Upper lobe of left lung (tissue), 6 donors: ENCODE data around the gene RDH8. TPM values are rescaled to one million over a fixed set of nuclear protein-coding genes. Genes with fewer than 3 reads are reported as not detected.

Experiments
- ATAC-seq, 2 donors: fragments of 200-7000 bp; cut with Tn5 transposase; one replicate each; pipeline ENCODE4 v1.9.1; 2022; ENCODE audit warnings: mild to moderate bottlenecking in 2 of 2, moderate library complexity in 2 of 2; ENCODE audit not compliant: low FRiP score in 2 of 2
- DNase-seq, 2 donors: peaks; one replicate each; pipeline ENCODE4 v3.0.0-alpha.2; 2019 to 2020
- H3K27ac ChIP-seq, 4 donors: fragments of 200-600 bp; sonication (generic); one replicate each; pipeline ENCODE4 v1.5.1; 2016 to 2019
- H3K27me3 ChIP-seq, 4 donors: fragments of 200-600 bp; sonication (generic); one replicate each; pipeline ENCODE4 v1.5.1; 2017 to 2019
- H3K36me3 ChIP-seq, 4 donors: fragments of 200-600 bp; sonication (generic); one replicate each; pipeline ENCODE4 v1.5.1; 2016 to 2019
- H3K4me1 ChIP-seq, 4 donors: fragments of 200-600 bp; sonication (generic); one replicate each; pipeline ENCODE4 v1.5.1; 2018 to 2019
- H3K4me3 ChIP-seq, 4 donors: fragments of 200-600 bp; sonication (generic); one replicate each; pipeline ENCODE4 v1.5.1; 2017 to 2019; ENCODE audit warnings: mild to moderate bottlenecking in 2 of 4, moderate library complexity in 1 of 4
- H3K9me3 ChIP-seq, 4 donors: fragments of 200-600 bp; sonication (generic); one replicate each; pipeline ENCODE4 v1.5.1; 2018 to 2019
- EP300 ChIP-seq, 4 donors: sonication (generic); formaldehyde crosslinking; IDR thresholded peaks; one replicate each; pipeline ENCODE4 v1.5.1; 2017; ENCODE audit warnings: antibody characterized with exemption in 4 of 4, control low read depth in 2 of 4
- POLR2A ChIP-seq, 4 donors: fragments of 450-650 bp; IDR thresholded peaks; one replicate each; pipeline ENCODE4 v1.5.1; 2016 to 2017; ENCODE audit warnings: antibody characterized with exemption in 4 of 4, mild to moderate bottlenecking in 2 of 4
- POLR2AphosphoS5 ChIP-seq, 2 donors: sonication (generic); formaldehyde crosslinking; IDR thresholded peaks; one replicate each; pipeline ENCODE4 v1.5.1; 2017; ENCODE audit warnings: antibody characterized with exemption in 2 of 2
- WGBS, 2 donors: methylation state at CpG; one replicate each; pipeline ENCODE4 v1.1.5; 2017 to 2018; 5-methylcytosine and 5-hydroxymethylcytosine counted together
- total RNA-seq, 6 donors: library from RNA; depleted of rRNA in 4 of 6; stranded (reverse); fragments of >200 nt in 4 of 6; gene quantifications; one replicate each; pipeline versions ENCODE4 v1.1.0 to v1.2.1, GENCODE V29; 2016 to 2021
- TF ChIP-seq, protein P1 (sequence below), 6 experiments: fragments of 450-650 bp in 4 of 6; fragments of 200-600 bp in 2 of 6; sonication (generic) in 2 of 6; IDR thresholded peaks; one replicate each; pipeline ENCODE4 v1.5.1; 2016 to 2019; ENCODE audit warnings: antibody characterized with exemption in 6 of 6
- donor health status: DM: no; HTN: no; CAD: no; lungs with moderate emphysema.
- donor health status: DM: no; HTN: yes; CAD: no; lungs with severe emphysema.

The RDH8 gene
- total RNA-seq, 6 donors from 2014 or later: not detected

DNA sequence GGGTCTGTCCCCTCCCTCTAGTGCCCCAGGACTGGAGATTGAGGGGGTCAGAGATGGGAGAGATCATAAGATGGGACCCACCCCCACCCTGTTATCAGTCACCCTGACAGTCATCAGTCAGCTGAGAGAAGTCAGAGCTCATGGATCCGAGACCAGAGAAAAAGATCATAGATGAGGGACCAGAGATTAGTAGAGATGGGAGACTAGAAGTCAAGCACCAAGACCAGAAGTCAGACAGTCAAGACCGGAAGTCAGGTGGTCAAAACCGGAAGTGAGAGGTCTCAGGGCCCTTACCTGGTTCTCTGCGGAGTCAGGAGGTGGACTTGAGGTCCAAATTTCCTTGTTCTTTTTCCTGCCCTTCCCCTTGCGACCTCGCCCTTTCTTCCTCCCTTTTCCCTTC lies 10.0 kb upstream of the RDH8 start:
- no peaks in the 10 kb centered on the region for H3K27me3 ChIP-seq
- TF ChIP-seq POLR2AphosphoS5 (IDR thresholded peaks at IDR 0.05) (no peak), EP300 (IDR thresholded peaks at IDR 0.05) (no peak), POLR2A (IDR thresholded peaks at IDR 0.05) (no peak)
- TF ChIP-seq, protein P1, sequence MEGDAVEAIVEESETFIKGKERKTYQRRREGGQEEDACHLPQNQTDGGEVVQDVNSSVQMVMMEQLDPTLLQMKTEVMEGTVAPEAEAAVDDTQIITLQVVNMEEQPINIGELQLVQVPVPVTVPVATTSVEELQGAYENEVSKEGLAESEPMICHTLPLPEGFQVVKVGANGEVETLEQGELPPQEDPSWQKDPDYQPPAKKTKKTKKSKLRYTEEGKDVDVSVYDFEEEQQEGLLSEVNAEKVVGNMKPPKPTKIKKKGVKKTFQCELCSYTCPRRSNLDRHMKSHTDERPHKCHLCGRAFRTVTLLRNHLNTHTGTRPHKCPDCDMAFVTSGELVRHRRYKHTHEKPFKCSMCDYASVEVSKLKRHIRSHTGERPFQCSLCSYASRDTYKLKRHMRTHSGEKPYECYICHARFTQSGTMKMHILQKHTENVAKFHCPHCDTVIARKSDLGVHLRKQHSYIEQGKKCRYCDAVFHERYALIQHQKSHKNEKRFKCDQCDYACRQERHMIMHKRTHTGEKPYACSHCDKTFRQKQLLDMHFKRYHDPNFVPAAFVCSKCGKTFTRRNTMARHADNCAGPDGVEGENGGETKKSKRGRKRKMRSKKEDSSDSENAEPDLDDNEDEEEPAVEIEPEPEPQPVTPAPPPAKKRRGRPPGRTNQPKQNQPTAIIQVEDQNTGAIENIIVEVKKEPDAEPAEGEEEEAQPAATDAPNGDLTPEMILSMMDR (IDR thresholded peaks at IDR 0.05): no peak

DNA sequence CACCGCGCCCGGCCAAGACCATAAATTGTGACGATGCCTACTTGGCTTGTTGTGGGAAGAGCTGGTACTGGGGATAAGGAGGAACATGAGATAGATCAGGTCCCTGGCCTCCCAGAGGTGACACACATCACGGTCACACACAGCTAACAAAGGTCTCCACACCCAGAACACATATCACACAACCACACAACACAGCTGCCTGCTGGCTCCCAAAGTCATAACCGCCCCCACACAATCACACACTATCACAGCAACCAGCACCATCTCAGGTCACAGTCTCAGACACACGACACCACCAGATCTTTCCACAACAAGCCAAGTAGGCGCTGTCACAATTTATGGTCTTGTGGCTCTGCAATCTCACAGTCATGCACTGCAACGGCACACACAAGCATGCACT lies 8.7 kb upstream of the RDH8 start:
- ATAC-seq (no peak), DNase-seq (no peak)
- TF ChIP-seq EP300 (IDR thresholded peaks at IDR 0.05) (no peak), POLR2A (IDR thresholded peaks at IDR 0.05) (no peak), POLR2AphosphoS5 (IDR thresholded peaks at IDR 0.05) (no peak)
- TF ChIP-seq, protein P1 (IDR thresholded peaks at IDR 0.05): no peak
- Histone ChIP-seq H3K27me3 (peaks cover 0 to 6% (median under 1%) of the 10 kb centered on the region in 4 donors), H3K36me3 (no peaks in the 10 kb centered on the region), H3K9me3 (no peaks in the 10 kb centered on the region), H3K4me1 (peaks cover 0 to 13% (median 2%) of the 10 kb centered on the region in 4 donors), H3K27ac (no peak overlapping the region), H3K4me3 (no peak overlapping the region)
- WGBS, 2 donors: 79 to 84% methylated on average over 7 to 9 of the region's 9 CpGs

More for the DNA sequence above, 10.0 kb upstream of the RDH8 start:
- Histone ChIP-seq H3K4me1 (peaks cover 0 to 3% (median under 1%) of the 10 kb centered on the region in 4 donors), H3K27ac (no peak overlapping the region), H3K4me3 (no peak overlapping the region), H3K9me3 (no peaks in the 10 kb centered on the region), H3K36me3 (no peaks in the 10 kb centered on the region)
- ATAC-seq (no peak), DNase-seq (no peak)
- WGBS, 2 donors: 67 to 72% methylated on average over 6 of the region's 6 CpGs

DNA sequence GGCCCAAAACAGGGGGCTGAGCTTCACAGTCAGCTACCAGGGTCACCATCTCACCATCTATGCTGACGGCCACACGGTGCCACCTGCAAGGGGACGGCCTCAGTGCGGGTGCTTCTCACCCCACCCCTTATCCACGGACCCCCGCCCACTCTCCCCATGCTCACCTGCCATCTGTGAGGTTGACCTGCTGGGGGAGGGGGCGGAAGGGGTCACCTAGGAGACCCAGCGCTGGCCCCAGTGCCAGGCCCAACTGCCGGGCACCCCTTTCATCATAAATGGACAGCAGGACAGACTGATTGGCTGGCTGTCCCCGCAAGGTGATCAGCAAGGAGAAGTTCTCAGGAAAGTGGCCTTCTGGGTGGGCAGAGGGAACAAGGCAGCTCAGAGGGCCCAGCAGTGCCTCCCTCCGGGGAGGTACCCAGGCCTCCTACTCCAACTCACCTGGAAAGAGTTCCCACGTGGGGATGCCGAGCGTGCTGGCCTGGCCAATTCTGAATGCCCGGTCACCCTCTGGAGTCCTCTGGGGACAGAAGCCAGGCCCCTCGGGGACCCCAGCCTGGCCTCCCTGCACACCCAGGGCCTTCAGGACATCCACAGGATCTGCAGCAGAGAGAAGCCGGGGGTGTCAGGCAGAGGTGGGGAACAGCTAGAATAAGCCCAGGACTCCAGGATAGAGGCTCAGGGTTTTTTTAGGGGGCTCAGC lies 7.5 kb upstream of the RDH8 start:
- no peaks in the 10 kb centered on the region for H3K9me3 ChIP-seq
- ATAC-seq (no peak), DNase-seq (peak in 1 of 2 donors; percentile 54)
- whole genome bisulfite sequencing, 2 donors: 58 to 80% methylated on average over 4 to 17 of the region's 17 CpGs
- no peaks in the 10 kb centered on the region for H3K36me3 ChIP-seq
- peaks cover 0 to 18% (median 3%) of the 10 kb centered on the region in 4 donors for H3K27me3 ChIP-seq
- H3K27ac ChIP-seq: peak overlapping the region; percentile 35 to 80 (median 66)
- peak overlapping the region in 1 of 4 donors; percentile 1 for H3K4me3 ChIP-seq
- TF ChIP-seq EP300 (IDR thresholded peaks at IDR 0.05) (no peak), POLR2AphosphoS5 (IDR thresholded peaks at IDR 0.05) (no peak), POLR2A (IDR thresholded peaks at IDR 0.05) (no peak)
- TF ChIP-seq, protein P1 (IDR thresholded peaks at IDR 0.05): no peak
- H3K4me1 ChIP-seq: peaks cover 8 to 25% (median 10%) of the 10 kb centered on the region in 4 donors

DNA sequence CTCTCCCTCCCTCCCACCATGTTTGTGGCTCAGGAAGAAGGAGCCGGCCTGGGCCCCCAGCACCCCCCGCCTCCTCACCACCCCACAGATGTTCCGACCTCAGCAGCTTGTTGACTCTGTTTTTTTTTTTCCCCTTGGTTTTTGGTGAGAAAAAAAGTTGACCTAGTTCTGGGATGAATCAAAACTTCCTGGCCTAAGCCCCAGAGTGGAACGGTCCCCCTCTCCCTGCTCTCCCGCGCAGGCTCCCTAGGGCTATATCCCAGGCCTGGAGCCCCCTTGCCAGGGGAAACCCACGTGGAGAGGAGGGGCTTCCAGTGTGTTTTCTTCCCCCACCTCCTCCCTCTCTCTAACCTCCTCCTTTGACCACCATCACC lies 7.0 kb upstream of the RDH8 start:
- peak in 1 of 2 donors; percentile 27 for ATAC-seq
- TF ChIP-seq EP300 (IDR thresholded peaks at IDR 0.05) (no peak), POLR2AphosphoS5 (IDR thresholded peaks at IDR 0.05) (no peak)
- TF ChIP-seq, protein P1 (IDR thresholded peaks at IDR 0.05): no peak
- WGBS, 2 donors: 26 to 43% methylated on average over 7 of the region's 7 CpGs
- Histone ChIP-seq H3K4me3 (no peak overlapping the region), H3K27me3 (peaks cover 0 to 20% (median 6%) of the 10 kb centered on the region in 4 donors), H3K36me3 (no peaks in the 10 kb centered on the region), H3K27ac (peak overlapping the region; percentile 62 to 80 (median 66)), H3K4me1 (peaks cover 10 to 25% (median 10%) of the 10 kb centered on the region in 4 donors), H3K9me3 (no peaks in the 10 kb centered on the region)
- DNase-seq: peak in 1 of 2 donors; percentile 44
